ENCODE results near the gene SMIM45.
A peak's percentile ranks its signal among the peaks of the same experiment; 100 is the strongest.

SMIM45 gene

GRCh38 chr22:41915786-41916493 lies 36.0 kb upstream of the SMIM45 start:
- no peak for TF ChIP-seq CTCF (IDR thresholded peaks at IDR 0.05; ENCODE audit: control extremely low read depth, extremely low read depth, low read depth, missing control alignments)
- CTCF ChIA-PET: interaction anchor here (1.0 to 7.4 kb wide), 5 partner anchors 9 to 219 kb away, joined by 3 to 46 read pairs (median 4); partner anchors contain the start of gene TNFRSF13C
- POLR2A ChIA-PET: interaction anchor here (1.0 to 3.7 kb wide), 3 partner anchors 9 to 22 kb away, joined by 4 to 14 read pairs (median 8); no protein-coding TSS in a partner anchor
- no peak for DNase-seq (ENCODE audit: extremely low spot score)

- no peak for TF ChIP-seq CTCF (IDR thresholded peaks at IDR 0.05; ENCODE audit: control extremely low read depth, extremely low read depth, low read depth, missing control alignments)
- ChIA-PET POLR2A (interaction anchor here (0.5 to 3.7 kb wide), 7 partner anchors 8 to 82 kb away, joined by 3 to 14 read pairs (median 6); partner anchors contain the start of gene CENPM), CTCF (interaction anchor here (1.0 to 7.4 kb wide), 6 partner anchors 8 to 219 kb away, joined by 3 to 46 read pairs (median 4); partner anchors contain the start of gene TNFRSF13C)
- no peak for DNase-seq (ENCODE audit: extremely low spot score)
Observed at GRCh38 chr22:41916745-41917358, 35.1 kb upstream of the SMIM45 start.

- no peak for TF ChIP-seq CTCF (IDR thresholded peaks at IDR 0.05; ENCODE audit: control extremely low read depth, extremely low read depth, low read depth, missing control alignments)
- ChIA-PET CTCF (interaction anchor here (1.0 to 7.4 kb wide), 4 partner anchors 8 to 23 kb away, joined by 4 to 46 read pairs (median 8); partner anchors contain the start of gene TNFRSF13C), POLR2A (interaction anchor here (0.6 to 3.7 kb wide), 5 partner anchors 7 to 29 kb away, joined by 3 to 14 read pairs (median 6); partner anchors contain the start of gene CENPM)
- no peak for DNase-seq (ENCODE audit: extremely low spot score)
Observed at GRCh38 chr22:41917375-41917902, 34.5 kb upstream of the SMIM45 start.

- ChIA-PET CTCF (interaction anchor here (1.3 to 11.5 kb wide), 4 partner anchors 7 to 22 kb away, joined by 4 to 229 read pairs (median 30); partner anchors contain the start of gene TNFRSF13C), POLR2A (interaction anchor here (1.3 to 1.7 kb wide), 2 partner anchors 10 to 29 kb away, joined by 5 to 6 read pairs; partner anchors contain the start of gene CENPM)
- no peak for DNase-seq (ENCODE audit: extremely low spot score)
- TF ChIP-seq CTCF (IDR thresholded peaks at IDR 0.05; ENCODE audit: control extremely low read depth, extremely low read depth, low read depth, missing control alignments): no peak
Observed at GRCh38 chr22:41917903-41918791, 33.8 kb upstream of the SMIM45 start.

GRCh38 chr22:41919357-41920224 lies 32.4 kb upstream of the SMIM45 start:
- POLR2A ChIA-PET: interaction anchor here (1.1 to 1.7 kb wide), 5 partner anchors 12 to 57 kb away, joined by 5 to 16 read pairs (median 6); partner anchors contain the start of gene CENPM
- peak; percentile 87 for DNase-seq (ENCODE audit: extremely low spot score)
- CTCF ChIA-PET: interaction anchor here (1.0 to 11.5 kb wide), 3 partner anchors 8 to 18 kb away, joined by 3 to 229 read pairs (median 4); no protein-coding TSS in a partner anchor
- TF ChIP-seq CTCF (IDR thresholded peaks at IDR 0.05; ENCODE audit: control extremely low read depth, extremely low read depth, low read depth, missing control alignments): no peak
